Measurements from ENCODE around the gene SUN1.
"Not testable (repeated sequence)": the region's sequence is repeated elsewhere in the genome, so short reads cannot be mapped to it uniquely, and the experiment has no call there.

The SUN1 gene

DNA sequence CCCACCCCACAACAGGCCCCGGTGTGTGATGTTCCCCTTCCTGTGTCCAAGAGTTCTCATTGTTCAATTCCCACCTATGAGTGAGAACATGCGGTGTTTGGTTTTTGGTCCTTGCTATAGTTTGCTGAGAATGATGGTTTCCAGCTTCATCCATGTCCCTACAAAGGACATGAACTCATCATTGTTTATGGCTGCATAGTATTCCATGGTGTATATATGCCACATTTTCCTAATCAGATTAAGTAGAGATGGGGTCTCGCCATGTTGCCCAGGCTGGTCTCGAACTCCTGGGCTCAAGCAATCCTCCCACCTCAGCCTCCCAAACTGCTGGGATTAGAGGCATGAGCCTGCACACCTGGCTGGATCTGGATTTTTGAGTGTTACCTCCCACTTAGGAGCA, 28.5 kb upstream of the SUN1 start:
- DNase-seq, result not testable (repeated sequence)

- DNase-seq, result no peak
Measured at GRCh38 chr7:805261-805660, 27.0 kb upstream of the SUN1 start.

DNA sequence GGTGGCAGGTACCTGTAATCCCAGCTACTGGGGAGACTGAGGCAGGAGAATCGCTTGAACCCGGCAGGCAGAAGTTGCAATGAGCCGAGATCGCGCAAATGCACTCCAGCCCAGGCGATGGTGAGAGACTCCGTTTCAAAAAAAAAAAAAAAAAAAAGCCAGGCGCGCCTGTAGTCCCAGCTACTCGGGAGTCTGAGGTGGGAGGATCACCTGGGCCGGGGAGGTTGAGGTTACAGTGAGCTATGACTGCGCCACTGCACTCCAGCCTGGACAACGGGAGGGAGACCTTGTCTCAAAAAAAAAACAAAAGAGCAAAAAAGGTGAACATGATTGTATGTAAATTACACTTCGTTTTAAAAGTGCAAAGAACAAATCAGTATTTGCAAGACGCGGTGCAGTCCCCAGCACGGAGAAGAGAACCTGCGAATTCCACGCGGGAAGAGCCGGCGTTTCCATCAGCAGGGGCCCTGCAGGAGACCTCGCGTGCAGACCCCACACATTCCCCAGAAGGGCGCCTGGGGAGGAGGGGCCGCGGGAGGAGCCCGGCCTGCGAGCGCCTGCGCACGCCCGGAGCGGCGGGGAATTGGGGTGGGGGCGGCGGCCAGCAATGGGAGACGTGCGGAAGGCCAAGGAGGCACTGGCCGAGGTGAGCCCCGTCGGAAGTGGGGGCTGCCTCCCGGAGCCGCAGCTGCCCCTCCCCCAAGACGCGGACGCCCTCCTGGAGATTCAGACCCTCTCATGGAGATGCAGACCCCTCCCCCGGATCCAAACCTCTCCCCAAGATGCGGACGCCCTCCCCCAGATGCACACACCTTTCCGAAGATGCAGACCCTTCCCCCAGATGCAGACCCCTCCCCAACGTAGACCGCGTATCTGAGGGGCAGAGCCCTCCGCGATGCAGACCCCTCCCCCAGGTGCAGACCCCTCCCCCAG, 16.7 kb upstream of the SUN1 start:
- DNase-seq, result peak in 1 of 2 experiments; percentile 28

DNA sequence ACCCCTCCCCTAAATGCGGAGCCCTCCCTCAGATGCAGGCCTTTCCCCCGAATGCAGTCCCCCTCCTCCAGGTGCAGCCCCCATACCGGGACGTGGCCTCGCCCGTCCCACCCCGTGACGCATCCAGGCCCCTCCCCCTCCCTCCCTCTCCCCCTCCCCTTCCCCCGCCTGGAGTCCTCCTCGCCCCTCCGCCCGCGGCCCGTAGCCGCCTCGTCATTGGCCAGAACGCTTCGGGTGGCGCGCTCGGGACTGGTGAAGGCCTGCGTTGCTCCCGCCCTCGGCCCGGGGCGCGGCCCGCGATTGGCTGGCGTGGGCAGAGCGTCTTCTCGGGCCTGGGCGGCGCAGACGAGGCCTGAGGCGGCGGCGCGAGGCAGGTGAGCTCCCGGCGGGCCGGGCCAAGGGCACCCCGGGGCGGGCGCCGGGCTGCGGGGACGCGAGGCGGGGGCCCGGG, 16.0 kb upstream of the SUN1 start:
- peak; percentile 96 to 99 for DNase-seq

GRCh38 chr7:816751-817671, 15.3 kb upstream of the SUN1 start:
- DNase-seq, result peak in 1 of 2 experiments; percentile 8

DNA sequence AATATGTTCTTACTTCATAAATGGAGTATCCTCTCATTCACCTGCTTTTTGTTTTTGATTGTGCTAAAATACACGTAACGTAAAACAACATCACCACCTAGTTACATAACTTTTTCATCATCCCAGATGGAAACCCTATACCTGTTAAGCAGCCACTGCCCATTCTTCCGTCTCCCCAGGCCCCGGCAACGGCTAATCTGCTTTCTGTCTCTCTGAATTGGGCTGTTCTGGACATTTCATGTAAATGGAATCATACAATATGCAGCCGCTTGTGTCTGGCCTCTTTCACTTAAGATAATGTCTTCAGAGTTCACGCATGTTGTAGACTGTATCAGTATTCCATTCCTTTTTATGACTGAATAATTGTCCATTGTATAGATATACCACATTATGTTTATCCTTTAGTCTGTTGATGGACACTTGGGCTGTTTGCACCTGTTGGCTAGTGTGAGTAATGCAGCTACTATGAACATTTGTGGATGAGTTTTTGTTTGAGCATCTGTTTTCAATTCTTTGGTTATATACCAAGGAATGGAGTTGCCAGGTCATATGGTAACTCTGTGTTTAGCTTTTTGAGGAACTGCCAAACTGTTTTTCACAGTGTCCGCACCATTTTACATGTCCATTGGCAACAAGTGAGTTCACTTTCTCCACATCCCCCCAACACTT, 14.1 kb upstream of the SUN1 start:
- DNase-seq, result peak; percentile 24 to 34

DNA sequence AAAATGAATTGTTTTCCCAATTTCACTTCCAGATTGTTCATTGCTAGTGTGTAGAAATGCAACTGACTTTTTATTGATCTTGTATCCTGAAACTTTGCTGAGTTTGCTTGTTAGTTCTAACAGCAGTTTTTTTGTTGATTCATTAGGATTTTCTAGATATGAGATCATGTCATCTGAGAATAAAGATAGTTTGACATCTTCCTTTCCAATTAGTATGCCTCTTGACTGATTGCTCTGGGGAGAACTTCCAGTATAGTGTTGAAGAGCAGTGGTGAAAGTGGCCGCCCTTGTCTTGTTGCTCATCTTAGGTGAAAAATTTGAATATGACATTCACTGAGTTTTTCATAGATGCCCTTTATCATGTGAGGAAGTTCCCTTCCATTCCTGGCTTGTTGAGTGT, 11.9 kb upstream of the SUN1 start:
- DNase-seq, result no peak

- no peak for DNase-seq
Measured at GRCh38 chr7:821688-822087, 10.6 kb upstream of the SUN1 start.

DNA sequence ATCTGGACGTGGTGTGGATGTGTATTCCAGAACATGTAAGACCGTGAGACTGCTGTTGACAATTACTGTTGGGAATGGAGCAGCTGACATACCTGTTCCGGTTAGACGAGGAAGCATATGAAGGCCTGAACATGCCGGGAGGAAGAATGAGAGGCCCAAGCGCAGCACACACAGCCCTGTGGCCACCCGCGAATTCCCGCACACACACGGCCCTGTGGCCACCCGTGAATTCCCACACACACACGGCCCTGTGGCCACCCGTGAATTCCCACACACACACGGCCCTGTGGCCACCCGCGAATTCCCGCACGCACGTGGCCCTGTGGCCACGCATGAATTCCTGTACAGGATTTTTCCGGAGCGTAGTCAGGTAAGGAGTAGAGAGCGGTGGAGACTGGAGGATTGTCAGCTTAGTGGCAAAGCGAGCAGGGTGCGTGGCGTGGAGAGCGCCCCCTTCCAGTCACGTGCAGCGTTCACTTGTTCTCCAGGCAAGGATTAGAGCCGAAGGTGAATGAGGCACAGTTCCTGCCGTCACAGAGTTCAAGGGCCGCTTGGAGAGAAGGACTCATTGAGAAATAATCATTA, 9.5 kb upstream of the SUN1 start:
- no peak for DNase-seq

GRCh38 chr7:823649-824048, 8.6 kb upstream of the SUN1 start:
- peak; percentile 22 to 57 for DNase-seq

- DNase-seq, result no peak
Measured at GRCh38 chr7:824081-824480, 8.2 kb upstream of the SUN1 start.

DNA sequence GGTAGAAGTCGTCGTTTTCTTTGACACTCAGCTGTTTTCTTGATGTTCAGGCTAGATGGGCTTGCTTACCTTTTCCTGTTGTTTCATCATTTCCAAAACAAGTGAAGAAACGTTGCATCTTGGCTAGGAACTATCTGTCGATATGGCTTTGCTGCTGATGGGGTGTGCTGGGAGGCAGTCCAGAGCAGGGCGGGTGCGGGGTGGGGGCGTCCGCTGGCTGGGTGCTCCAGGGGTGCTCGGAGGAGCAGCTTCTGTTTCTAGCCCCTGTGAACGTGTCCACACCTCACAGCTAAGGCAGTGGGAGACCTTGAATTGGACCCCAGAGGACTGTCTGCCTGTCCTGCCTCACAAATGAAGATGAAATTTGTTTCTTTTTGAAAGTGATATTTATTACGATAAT, 7.6 kb upstream of the SUN1 start:
- no peak for DNase-seq

- no peak for DNase-seq
Measured at GRCh38 chr7:825386-825785, 6.9 kb upstream of the SUN1 start.

GRCh38 chr7:826230-826917, 5.9 kb upstream of the SUN1 start:
- no peak for DNase-seq

DNA sequence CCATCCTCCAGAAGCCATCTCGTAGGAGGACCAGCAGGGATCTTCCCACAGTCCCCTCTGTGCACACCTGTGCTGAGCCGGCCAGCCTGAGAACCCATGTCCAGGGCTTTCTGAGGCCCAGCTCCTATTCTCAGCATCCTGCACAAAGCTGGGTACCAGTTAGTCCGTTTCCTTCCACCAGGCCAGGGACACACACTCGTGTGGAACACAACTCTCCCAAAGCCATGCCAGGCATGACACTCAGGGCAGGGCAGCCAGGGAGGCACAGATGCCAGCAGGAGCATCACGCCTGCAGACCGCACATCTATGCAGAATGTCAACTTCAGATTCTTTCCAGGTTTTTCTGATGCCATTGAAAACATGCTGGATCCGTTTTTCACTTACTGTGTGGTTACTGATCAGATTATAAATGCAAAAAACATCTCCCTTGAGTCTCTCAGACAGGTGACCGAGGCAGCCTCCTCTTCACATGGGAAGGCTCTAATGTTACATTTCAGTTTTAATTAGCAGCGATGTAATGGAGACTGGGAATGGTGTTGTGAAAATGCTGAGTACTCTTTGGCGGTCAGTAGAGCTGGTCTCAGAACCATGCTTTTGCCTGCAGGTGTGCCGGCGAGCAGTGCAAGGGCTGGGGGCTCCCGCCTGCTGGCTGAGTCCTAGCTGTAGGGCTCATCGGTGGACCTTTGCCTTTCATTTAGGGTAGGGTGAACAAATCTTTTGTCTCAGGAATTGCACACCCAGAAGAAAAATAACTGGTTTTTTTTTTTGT, 3.3 kb upstream of the SUN1 start:
- no peak for DNase-seq

- no peak for DNase-seq
Measured at GRCh38 chr7:830069-830468, 2.2 kb upstream of the SUN1 start.

GRCh38 chr7:831596-832166, 595 bp upstream of the SUN1 start:
- DNase-seq, result no peak

- DNase-seq, result no peak
Measured at GRCh38 chr7:832968-833424, 720 bp downstream of the SUN1 start.

GRCh38 chr7:833601-834258, 1.5 kb downstream of the SUN1 start:
- no peak for DNase-seq

- DNase-seq, result no peak
Measured at GRCh38 chr7:834277-834676, 2.0 kb downstream of the SUN1 start.

Measured in NCI-H446 (cell line).